ENCODE results near the gene UGT8. TPM values are rescaled to one million over a fixed set of nuclear protein-coding genes. Genes with fewer than 3 reads are reported as not detected.

The UGT8 gene
- total RNA-seq, 1 donor from 2014 or later, result 12.3 TPM

GRCh38 chr4:114595207-114595606, 3.4 kb upstream of the UGT8 start:
- Histone ChIP-seq H3K4me3 (ENCODE audit: low read depth, low read length) (no peak overlapping the region), H3K36me3 (ENCODE audit: control insufficient read depth, insufficient read depth, low read length) (no peaks in the 10 kb centered on the region), H3K27me3 (ENCODE audit: control insufficient read depth, insufficient read depth, low read length) (no peaks in the 10 kb centered on the region)
- TF ChIP-seq, protein P1, sequence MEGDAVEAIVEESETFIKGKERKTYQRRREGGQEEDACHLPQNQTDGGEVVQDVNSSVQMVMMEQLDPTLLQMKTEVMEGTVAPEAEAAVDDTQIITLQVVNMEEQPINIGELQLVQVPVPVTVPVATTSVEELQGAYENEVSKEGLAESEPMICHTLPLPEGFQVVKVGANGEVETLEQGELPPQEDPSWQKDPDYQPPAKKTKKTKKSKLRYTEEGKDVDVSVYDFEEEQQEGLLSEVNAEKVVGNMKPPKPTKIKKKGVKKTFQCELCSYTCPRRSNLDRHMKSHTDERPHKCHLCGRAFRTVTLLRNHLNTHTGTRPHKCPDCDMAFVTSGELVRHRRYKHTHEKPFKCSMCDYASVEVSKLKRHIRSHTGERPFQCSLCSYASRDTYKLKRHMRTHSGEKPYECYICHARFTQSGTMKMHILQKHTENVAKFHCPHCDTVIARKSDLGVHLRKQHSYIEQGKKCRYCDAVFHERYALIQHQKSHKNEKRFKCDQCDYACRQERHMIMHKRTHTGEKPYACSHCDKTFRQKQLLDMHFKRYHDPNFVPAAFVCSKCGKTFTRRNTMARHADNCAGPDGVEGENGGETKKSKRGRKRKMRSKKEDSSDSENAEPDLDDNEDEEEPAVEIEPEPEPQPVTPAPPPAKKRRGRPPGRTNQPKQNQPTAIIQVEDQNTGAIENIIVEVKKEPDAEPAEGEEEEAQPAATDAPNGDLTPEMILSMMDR (IDR thresholded peaks at IDR 0.05; ENCODE audit: insufficient read depth, low read length, poor library complexity, severe bottlenecking), result no peak
- no peak for DNase-seq (ENCODE audit: low read depth)

DNA sequence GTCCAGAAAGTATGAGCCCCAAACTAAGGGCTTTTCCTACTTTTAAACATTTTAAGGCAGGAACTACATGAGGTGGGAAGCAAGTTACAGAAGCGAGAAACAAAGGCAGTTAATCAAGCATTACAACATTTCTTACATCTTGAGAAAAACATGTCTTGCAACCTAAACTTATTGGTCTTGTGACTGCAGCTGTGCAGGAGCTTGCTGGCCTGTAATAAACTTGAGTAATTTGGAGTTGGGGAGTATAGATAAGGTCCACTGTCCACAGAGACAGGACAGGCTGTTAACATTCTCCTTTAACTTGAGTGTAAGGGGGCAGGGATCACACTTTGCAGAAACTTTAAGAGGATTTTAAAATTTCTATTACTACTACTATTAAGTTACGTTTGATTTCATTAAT, 2.7 kb upstream of the UGT8 start:
- DNase-seq (ENCODE audit: low read depth), result no peak
- H3K4me3 ChIP-seq (ENCODE audit: low read depth, low read length), result no peak overlapping the region
- no peaks in the 10 kb centered on the region for H3K27me3 ChIP-seq (ENCODE audit: control insufficient read depth, insufficient read depth, low read length)
- H3K36me3 ChIP-seq (ENCODE audit: control insufficient read depth, insufficient read depth, low read length), result no peaks in the 10 kb centered on the region
- TF ChIP-seq, protein P1 (IDR thresholded peaks at IDR 0.05; ENCODE audit: insufficient read depth, low read length, poor library complexity, severe bottlenecking), result no peak

- TF ChIP-seq, protein P1 (IDR thresholded peaks at IDR 0.05; ENCODE audit: insufficient read depth, low read length, poor library complexity, severe bottlenecking), result no peak
- Histone ChIP-seq H3K4me3 (ENCODE audit: low read depth, low read length) (peak overlapping the region; percentile 85), H3K36me3 (ENCODE audit: control insufficient read depth, insufficient read depth, low read length) (no peaks in the 10 kb centered on the region), H3K27me3 (ENCODE audit: control insufficient read depth, insufficient read depth, low read length) (no peaks in the 10 kb centered on the region)
- no peak for DNase-seq (ENCODE audit: low read depth)
Observed at GRCh38 chr4:114597410-114598115, 1.0 kb upstream of the UGT8 start.

DNA sequence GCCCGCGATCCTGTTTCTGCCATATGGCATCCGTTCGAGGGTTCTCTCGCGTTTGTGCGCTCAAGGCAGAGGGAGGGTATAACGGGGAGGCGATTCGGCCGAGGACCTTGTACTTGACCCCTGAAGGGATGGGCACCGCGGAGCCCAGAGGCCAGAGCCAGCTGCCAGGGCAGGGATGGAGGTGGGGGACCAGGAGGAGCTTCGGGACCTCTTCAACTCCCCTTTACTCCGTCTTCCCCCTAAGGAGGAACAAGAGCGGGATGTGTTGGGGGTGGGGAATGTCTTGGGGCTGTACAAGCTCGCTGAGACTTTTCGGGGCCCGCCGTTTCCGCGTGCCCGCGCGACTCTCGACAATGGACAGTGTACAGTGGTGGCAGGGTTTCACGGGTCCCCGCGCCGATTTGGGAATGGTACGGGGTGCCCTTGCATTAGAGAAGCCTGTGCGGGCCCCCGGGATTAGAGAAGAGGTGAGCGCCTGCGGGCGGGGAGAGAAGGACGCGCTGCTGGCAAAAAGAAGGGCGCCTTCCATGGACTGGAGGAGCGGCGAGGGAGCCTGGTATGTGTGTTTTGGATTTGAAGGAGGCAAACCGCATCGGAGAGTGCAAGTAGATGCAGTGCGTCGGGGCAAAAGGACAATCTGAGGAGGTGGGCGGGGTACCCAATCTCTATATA, 760 bp downstream of the UGT8 start:
- Histone ChIP-seq H3K4me3 (ENCODE audit: low read depth, low read length) (peak overlapping the region; percentile 85), H3K27me3 (ENCODE audit: control insufficient read depth, insufficient read depth, low read length) (no peaks in the 10 kb centered on the region), H3K36me3 (ENCODE audit: control insufficient read depth, insufficient read depth, low read length) (no peaks in the 10 kb centered on the region)
- no peak for DNase-seq (ENCODE audit: low read depth)
- TF ChIP-seq, protein P1 (IDR thresholded peaks at IDR 0.05; ENCODE audit: insufficient read depth, low read length, poor library complexity, severe bottlenecking), result no peak

- no peaks in the 10 kb centered on the region for H3K36me3 ChIP-seq (ENCODE audit: control insufficient read depth, insufficient read depth, low read length)
- peak overlapping the region; percentile 85 for H3K4me3 ChIP-seq (ENCODE audit: low read depth, low read length)
- no peak for DNase-seq (ENCODE audit: low read depth)
- TF ChIP-seq, protein P1 (IDR thresholded peaks at IDR 0.05; ENCODE audit: insufficient read depth, low read length, poor library complexity, severe bottlenecking), result no peak
- no peaks in the 10 kb centered on the region for H3K27me3 ChIP-seq (ENCODE audit: control insufficient read depth, insufficient read depth, low read length)
Observed at GRCh38 chr4:114599903-114600552, 1.4 kb downstream of the UGT8 start.

Measured in kidney epithelial cell (primary cell).